Measurements from ENCODE around the gene SLC38A10.

The SLC38A10 gene

DNA sequence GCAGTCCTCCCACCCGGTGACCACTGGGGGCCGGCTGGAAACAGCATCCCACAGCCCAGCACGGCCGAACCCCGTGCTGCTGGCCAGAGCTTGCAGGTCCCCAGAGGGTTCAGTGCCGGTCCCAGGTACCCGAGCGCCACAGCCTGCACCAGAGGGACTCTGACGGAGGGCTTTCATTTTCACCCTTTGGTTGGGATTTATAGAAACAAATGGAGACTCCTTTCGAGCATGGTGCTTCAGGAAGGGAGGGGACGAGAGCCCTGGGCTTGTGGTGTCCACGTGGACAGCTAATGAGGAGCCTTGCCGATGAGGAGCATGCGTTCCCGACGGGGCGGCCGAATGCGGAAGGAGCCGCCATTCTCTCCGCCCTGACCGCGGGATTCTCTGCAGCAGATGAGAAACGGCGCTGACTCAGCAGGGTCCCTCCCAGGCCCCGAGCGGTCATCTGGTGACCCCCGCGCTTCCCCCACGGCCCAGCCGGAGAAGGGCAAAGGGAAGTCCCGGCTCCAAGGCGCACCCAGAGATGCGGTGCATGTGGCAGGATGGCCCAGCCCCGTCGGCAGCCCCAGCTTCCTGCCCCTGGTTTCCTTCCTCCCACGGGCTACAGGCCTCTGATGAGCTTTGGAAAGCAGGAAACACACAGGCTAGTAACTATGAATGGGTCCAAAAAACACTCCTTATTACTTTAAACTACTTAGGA is 9.8 kb downstream of the SLC38A10 start:
- DNase-seq (ENCODE audit: extremely low spot score): peak; percentile 77
- CTCF ChIA-PET: interaction anchor here (0.8 to 1.4 kb wide), 4 partner anchors 11 to 222 kb away, joined by 3 to 5 read pairs (median 4); no protein-coding TSS in a partner anchor
- POLR2A ChIA-PET: no interaction called here
- TF ChIP-seq, protein P1, sequence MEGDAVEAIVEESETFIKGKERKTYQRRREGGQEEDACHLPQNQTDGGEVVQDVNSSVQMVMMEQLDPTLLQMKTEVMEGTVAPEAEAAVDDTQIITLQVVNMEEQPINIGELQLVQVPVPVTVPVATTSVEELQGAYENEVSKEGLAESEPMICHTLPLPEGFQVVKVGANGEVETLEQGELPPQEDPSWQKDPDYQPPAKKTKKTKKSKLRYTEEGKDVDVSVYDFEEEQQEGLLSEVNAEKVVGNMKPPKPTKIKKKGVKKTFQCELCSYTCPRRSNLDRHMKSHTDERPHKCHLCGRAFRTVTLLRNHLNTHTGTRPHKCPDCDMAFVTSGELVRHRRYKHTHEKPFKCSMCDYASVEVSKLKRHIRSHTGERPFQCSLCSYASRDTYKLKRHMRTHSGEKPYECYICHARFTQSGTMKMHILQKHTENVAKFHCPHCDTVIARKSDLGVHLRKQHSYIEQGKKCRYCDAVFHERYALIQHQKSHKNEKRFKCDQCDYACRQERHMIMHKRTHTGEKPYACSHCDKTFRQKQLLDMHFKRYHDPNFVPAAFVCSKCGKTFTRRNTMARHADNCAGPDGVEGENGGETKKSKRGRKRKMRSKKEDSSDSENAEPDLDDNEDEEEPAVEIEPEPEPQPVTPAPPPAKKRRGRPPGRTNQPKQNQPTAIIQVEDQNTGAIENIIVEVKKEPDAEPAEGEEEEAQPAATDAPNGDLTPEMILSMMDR (IDR thresholded peaks at IDR 0.05; ENCODE audit: control extremely low read depth, extremely low read depth, low read depth, missing control alignments): no peak

DNA sequence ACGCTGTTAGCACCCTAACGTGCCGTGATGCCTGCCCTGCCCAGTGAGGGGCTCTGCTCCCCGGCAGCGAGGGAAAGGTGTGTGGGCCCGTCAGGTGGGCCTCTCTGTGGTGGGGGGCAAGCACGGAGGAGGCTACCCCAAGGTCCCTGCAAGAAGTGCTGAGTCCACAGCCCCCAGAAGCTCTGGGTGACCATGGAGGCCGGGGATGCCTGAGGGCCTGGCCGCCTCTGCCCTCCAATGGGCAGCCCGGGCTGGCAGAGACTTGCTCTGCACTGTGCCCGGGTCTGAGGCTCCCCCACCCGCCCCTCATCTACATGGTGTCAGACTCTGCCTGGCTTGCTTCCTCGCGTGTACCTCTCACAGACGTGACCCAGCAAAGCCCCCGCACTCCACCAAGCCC is 12.2 kb downstream of the SLC38A10 start:
- TF ChIP-seq, protein P1 (IDR thresholded peaks at IDR 0.05; ENCODE audit: control extremely low read depth, extremely low read depth, low read depth, missing control alignments): no peak
- no peak for DNase-seq (ENCODE audit: extremely low spot score)
- ChIA-PET CTCF (interaction anchor here (0.8 kb wide), 1 partner anchor 9 kb away, joined by 3 read pairs; no protein-coding TSS in a partner anchor), POLR2A (no interaction called here)

DNA sequence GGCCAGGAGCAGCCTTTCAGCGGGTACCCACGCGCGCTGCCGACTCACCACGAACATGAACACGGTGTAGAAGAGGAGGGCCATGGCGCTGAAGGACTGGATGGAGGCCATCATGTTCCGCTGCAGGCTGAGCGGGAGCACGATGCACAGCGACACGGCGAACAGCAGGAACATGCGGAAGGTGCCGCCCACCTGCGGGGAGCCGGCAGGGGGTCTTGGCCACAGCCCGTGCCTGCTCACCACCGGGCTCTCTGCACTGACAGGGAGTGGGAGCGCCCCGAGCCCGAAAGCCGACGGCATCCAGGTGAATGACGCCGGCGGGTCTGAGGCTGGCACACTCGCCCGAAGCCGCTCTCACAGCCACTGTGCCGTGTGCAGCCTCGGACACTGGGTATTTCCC is 13.0 kb downstream of the SLC38A10 start:
- TF ChIP-seq, protein P1 (IDR thresholded peaks at IDR 0.05; ENCODE audit: control extremely low read depth, extremely low read depth, low read depth, missing control alignments): no peak
- POLR2A ChIA-PET: no interaction called here
- CTCF ChIA-PET: no interaction called here
- no peak for DNase-seq (ENCODE audit: extremely low spot score)

DNA sequence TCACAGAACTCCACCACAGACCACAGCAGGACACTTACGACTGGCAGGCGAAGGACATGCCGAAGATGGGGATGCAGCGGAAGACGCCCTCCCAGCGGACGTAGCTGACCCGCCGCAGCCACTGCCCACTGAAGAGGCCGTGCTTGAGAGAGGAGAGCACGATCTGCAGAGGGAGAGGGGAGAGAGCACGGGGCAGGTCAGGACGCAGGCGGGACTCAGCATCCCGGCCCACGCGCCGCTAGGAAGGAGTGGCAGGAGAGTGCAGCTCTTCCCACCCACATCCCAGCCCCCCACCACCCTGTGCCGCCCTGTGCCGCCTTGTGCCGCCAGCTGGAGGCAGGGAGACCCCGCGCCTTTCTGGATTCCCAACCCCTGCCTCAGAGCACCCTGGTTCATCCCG is 14.5 kb downstream of the SLC38A10 start:
- ChIA-PET POLR2A (no interaction called here), CTCF (no interaction called here)
- no peak for DNase-seq (ENCODE audit: extremely low spot score)
- TF ChIP-seq, protein P1 (IDR thresholded peaks at IDR 0.05; ENCODE audit: control extremely low read depth, extremely low read depth, low read depth, missing control alignments): no peak

DNA sequence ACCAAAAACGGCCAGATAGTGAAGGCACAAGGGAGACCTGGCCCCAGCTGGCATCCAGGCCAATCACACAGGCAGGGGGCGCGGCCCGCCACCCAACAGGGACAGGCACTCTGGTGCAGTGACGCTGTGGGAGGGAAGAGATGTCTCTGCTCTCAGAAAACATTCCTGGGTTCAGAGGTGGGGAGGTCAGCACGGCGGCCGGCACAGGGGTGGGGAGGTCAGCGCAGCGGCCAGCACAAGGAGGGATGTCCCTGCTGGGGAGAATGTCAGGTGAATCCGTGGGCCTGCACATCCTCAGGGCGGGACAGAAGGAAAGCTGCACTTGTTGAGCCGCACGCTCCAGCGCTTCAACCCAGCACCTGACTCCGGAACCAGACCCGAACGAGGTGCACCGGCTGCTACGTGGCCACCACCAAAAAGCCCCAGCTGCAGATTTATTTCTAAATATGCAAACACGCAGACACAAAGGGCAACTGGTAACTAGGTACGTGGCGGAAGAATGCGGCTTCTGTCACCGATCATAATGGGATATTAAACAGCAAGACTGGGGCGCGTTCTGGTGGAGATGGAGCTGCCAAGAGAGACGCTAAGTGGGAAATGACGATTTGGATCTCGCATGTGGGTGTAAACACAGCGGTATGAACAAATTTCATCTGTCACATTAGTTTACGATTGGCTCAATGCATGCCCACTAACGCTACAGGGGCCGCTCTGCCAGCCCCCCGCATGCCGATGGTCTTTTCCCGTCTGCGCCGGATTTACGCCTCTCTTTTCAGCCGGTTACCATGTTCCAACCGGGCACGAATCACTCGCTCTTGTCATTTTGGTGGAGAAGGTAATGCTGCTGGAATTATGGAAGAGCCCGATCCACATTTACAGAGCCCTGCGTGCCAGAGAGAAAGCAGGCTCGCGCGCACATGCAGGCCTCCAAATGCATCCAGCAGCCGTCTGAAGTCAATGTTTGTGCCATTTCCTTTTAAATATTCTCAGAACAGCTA is 15.5 kb downstream of the SLC38A10 start:
- POLR2A ChIA-PET: no interaction called here
- CTCF ChIA-PET: no interaction called here
- TF ChIP-seq, protein P1 (IDR thresholded peaks at IDR 0.05; ENCODE audit: control extremely low read depth, extremely low read depth, low read depth, missing control alignments): no peak
- DNase-seq (ENCODE audit: extremely low spot score): no peak

DNA sequence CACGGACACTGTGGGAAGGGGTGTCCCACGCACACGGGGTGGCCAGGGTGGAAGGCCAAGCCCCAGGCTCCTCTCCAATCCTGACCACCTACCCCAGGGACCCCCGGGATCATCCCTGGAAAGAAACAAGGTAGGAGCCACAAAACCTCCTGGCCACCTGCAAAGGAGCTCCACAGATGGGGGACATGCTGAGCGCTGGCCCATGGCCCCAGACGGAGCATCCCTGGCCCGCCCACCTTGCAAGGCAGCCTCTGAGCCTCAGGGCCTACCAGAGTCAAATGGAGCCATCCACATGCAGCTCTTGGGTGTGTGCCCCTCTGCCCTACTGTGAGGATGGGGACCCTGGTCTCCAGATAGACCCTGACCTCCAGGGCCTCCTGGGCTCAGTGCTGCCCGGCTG is 16.3 kb downstream of the SLC38A10 start:
- POLR2A ChIA-PET: no interaction called here
- CTCF ChIA-PET: interaction anchor here (1.7 kb wide), 1 partner anchor 14 kb away, joined by 6 read pairs; no protein-coding TSS in a partner anchor
- DNase-seq (ENCODE audit: extremely low spot score): no peak
- TF ChIP-seq, protein P1 (IDR thresholded peaks at IDR 0.05; ENCODE audit: control extremely low read depth, extremely low read depth, low read depth, missing control alignments): no peak
